Skeletal muscle satellite cell (primary cell): ENCODE measurements around the gene GIPC3.
"Not testable (repeated sequence)": the region's sequence is repeated elsewhere in the genome, so short reads cannot be mapped to it uniquely, and the experiment has no call there.

Experiments
- H3K27me3 ChIP-seq: 2 replicates; pipeline ENCODE4 v1.7.0; 2013; ENCODE audit warnings: low read length; ENCODE audit not compliant: control insufficient read depth, insufficient read depth
- H3K36me3 ChIP-seq: 2 replicates; pipeline ENCODE4 v1.7.0; 2013; ENCODE audit warnings: mild to moderate bottlenecking, control low read depth, low read length; ENCODE audit not compliant: insufficient read depth
- H3K4me1 ChIP-seq: 2 replicates; pipeline ENCODE4 v1.7.0; 2013; ENCODE audit warnings: low read length; ENCODE audit not compliant: control insufficient read depth, insufficient read depth
- H3K4me2 ChIP-seq: 2 replicates; pipeline ENCODE4 v1.7.0; 2013; ENCODE audit warnings: mild to moderate bottlenecking, low read length
- H3K4me3 ChIP-seq: 2 replicates; pipeline ENCODE4 v1.7.0; 2013; ENCODE audit warnings: low read length
- H3K9ac ChIP-seq: 2 replicates; pipeline ENCODE4 v1.7.0; 2013; ENCODE audit warnings: mild to moderate bottlenecking, low read depth, low read length, moderate library complexity
- H3K9me3 ChIP-seq: replicated peaks from 2 replicates; pipeline ENCODE4 v1.7.0; 2013; ENCODE audit warnings: mild to moderate bottlenecking, control low read depth, low read length

Gene GIPC3

GRCh38 chr19:3572855-3573161 lies 12.5 kb upstream of the GIPC3 start, which contains the start of gene HMG20B:
TSS of gene HMG20B (plus strand) at chr19:3572944. CDS start at chr19:3573310, 366 bp downstream.
- Histone ChIP-seq H3K4me3 (peak within 1 kb of the TSS; percentile 99), H3K4me2 (peak within 1 kb of the TSS; percentile 96)

DNA sequence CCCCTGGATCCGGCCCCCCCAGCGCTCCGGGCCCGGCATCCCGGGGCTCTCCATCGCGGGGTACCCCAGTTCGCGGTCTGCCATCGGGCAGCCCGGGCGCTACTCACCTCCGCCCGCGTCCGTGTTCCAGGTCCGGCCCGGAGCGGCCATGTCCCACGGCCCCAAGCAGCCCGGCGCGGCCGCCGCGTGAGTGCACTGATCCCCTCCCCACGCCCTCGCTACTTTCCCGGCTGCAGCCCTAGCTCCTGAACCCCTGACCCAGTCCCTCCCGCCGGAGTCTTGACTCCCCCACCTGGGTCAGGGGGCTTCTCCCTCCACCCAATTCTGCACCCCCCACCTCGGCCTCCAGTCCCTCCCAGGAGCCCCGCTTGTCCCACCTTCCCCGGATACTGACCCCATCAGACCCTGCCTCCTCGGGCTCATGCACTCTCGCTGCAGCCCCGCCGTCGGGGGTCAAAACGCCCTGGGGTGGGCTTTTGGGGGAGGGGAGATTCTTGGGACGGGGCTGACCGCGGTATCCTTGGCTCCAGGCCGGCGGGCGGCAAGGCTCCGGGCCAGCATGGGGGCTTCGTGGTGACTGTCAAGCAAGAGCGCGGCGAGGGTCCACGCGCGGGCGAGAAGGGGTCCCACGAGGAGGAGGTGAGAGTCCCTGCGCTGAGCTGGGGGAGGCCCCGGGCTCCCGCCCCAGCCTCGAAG lies 12.0 kb upstream of the GIPC3 start:
- Histone ChIP-seq H3K4me3 (peak overlapping the region; percentile 99), H3K27me3 (no peaks in the 10 kb centered on the region), H3K4me1 (peaks cover 5% of the 10 kb centered on the region), H3K9me3 (no peaks in the 10 kb centered on the region), H3K36me3 (peaks cover 19% of the 10 kb centered on the region), H3K9ac (peak overlapping the region; percentile 92), H3K4me2 (peak overlapping the region; percentile 96)

More at GRCh38 chr19:3572855-3573161, 12.5 kb upstream of the GIPC3 start, which contains the start of gene HMG20B:
- Histone ChIP-seq H3K9ac (peak within 1 kb of the TSS; percentile 92), H3K9me3 (no peaks in the 10 kb centered on the region), H3K27me3 (no peaks in the 10 kb centered on the region), H3K4me1 (peaks cover 5% of the 10 kb centered on the region), H3K36me3 (peaks cover 19% of the 10 kb centered on the region)

GRCh38 chr19:3573858-3574637 lies 11.2 kb upstream of the GIPC3 start:
- H3K9ac ChIP-seq = peak overlapping the region; percentile 92
- peak overlapping the region; percentile 99 for H3K4me3 ChIP-seq
- H3K9me3 ChIP-seq = no peaks in the 10 kb centered on the region
- H3K4me2 ChIP-seq = peak overlapping the region; percentile 96
- peaks cover 19% of the 10 kb centered on the region for H3K36me3 ChIP-seq
- H3K27me3 ChIP-seq = no peaks in the 10 kb centered on the region
- H3K4me1 ChIP-seq = peaks cover 5% of the 10 kb centered on the region

- no peaks in the 10 kb centered on the region for H3K27me3 ChIP-seq
- peaks cover 19% of the 10 kb centered on the region for H3K36me3 ChIP-seq
- no peak overlapping the region for H3K9ac ChIP-seq
- H3K4me2 ChIP-seq = no peak overlapping the region
- peaks cover 11% of the 10 kb centered on the region for H3K4me1 ChIP-seq
- no peak overlapping the region for H3K4me3 ChIP-seq
- H3K9me3 ChIP-seq = no peaks in the 10 kb centered on the region
These were observed 10.0 kb upstream of the GIPC3 start for GRCh38 chr19:3575260-3575741.

DNA sequence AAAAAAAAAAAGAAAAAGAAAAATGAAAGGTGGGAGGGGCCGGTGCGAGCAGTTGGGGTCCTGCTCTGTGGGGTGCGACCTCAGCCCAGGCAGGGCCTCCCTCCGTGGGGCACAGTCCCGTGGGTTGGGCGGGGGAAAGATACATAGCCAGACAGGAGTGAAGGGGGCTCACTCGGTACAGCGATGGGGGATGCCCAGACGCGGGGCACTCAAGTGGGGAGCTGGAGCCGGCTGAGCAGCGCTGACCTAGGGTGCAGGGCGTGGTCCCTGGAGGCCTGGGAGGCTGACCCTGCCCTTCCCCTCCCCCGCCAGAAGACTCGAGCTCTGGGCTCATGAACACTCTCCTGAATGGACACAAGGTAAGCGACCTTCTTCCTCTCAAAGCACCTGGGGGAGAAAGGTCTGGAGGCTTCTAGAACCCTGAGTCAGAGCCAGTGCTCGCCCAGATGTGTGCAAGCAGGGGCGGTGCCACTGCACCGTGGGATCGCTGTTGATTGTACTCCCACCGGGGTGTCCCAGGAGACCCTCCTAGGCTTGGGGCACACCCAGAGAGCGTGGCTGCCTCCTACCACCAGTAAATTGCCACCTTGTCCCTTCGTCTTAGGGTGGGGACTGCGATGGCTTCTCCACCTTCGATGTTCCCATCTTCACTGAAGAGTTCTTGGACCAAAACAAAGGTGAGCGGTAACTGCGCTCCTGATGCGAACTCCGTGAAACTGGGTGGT lies 9.2 kb upstream of the GIPC3 start:
- no peaks in the 10 kb centered on the region for H3K9me3 ChIP-seq
- no peak overlapping the region for H3K9ac ChIP-seq
- H3K4me2 ChIP-seq = no peak overlapping the region
- H3K4me1 ChIP-seq = peaks cover 17% of the 10 kb centered on the region
- no peak overlapping the region for H3K4me3 ChIP-seq
- no peaks in the 10 kb centered on the region for H3K27me3 ChIP-seq
- peaks cover 19% of the 10 kb centered on the region for H3K36me3 ChIP-seq

GRCh38 chr19:3576696-3577443 lies 8.4 kb upstream of the GIPC3 start:
- peak overlapping the region; percentile 28 for H3K4me3 ChIP-seq
- H3K4me1 ChIP-seq = peaks cover 17% of the 10 kb centered on the region
- no peaks in the 10 kb centered on the region for H3K27me3 ChIP-seq
- H3K4me2 ChIP-seq = peak overlapping the region; percentile 19
- no peak overlapping the region for H3K9ac ChIP-seq
- H3K36me3 ChIP-seq = peaks cover 19% of the 10 kb centered on the region
- no peaks in the 10 kb centered on the region for H3K9me3 ChIP-seq

GRCh38 chr19:3577723-3578344 lies 7.4 kb upstream of the GIPC3 start:
- H3K4me2 ChIP-seq = no peak overlapping the region
- no peaks in the 10 kb centered on the region for H3K9me3 ChIP-seq
- peaks cover 19% of the 10 kb centered on the region for H3K36me3 ChIP-seq
- peaks cover 13% of the 10 kb centered on the region for H3K4me1 ChIP-seq
- H3K9ac ChIP-seq = no peak overlapping the region
- no peaks in the 10 kb centered on the region for H3K27me3 ChIP-seq
- no peak overlapping the region for H3K4me3 ChIP-seq

DNA sequence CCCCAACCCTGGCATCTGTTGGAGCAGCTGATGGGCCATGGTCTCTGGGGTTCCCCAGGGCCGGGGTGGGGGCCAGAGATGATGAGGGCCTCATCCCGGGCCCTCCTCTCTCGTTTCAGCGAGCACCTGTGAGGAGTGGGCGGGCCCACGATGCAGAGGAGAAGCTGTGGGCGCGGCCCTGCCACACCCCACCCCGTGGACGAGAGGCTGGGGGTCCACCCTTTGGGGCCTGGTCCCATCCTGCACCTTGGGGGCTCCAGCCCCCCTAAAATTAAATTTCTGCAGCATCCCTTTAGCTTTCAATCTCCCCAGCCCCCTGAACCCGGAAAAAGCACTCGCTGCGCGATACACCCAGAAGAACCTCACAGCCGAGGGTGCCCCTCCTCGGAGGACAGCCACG lies 6.9 kb upstream of the GIPC3 start:
- Histone ChIP-seq H3K4me3 (no peak overlapping the region), H3K4me2 (no peak overlapping the region), H3K9me3 (no peaks in the 10 kb centered on the region), H3K27me3 (no peaks in the 10 kb centered on the region), H3K9ac (no peak overlapping the region), H3K4me1 (peaks cover 13% of the 10 kb centered on the region), H3K36me3 (peaks cover 19% of the 10 kb centered on the region)

DNA sequence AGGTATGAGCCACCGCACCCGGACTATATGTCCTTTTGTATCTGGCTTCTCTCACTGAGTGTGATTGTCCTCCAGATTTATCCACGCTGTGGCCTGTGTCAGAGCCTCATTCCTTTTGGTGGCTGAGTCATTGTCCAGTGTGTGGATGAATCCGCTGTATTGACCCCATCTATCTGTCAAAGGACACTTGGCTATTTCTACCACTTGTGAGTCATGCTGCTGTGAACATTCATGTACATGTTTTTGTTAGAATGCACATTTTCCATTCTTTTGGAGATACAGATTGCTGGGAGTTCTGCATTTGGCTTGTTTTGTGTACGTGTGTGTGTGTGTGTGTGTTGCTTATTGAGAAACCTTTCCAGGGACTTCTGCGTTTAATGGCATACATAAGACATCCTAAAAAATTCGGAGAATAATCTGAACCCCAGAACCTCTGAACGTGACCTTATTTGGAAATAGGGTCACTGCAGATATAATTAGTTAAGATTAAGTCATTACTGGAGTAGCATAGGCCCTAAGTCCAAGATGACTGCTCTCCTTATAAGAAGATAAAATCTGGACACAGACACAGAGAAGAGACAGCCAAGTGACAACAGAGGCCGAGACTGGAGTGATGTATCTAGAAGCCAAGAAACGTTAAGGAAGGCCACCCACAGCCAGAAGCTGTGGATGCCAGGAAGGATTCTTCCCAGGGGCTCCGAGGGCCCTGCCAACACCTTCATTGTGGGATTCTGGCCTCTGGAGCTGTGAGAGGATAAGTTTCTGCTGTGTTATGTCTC lies 4.9 kb upstream of the GIPC3 start:
- Histone ChIP-seq H3K9me3 (no peaks in the 10 kb centered on the region), H3K36me3 (peaks cover 10% of the 10 kb centered on the region), H3K4me3 (no peak overlapping the region), H3K9ac (peak overlapping the region; percentile 3), H3K4me1 (peaks cover 15% of the 10 kb centered on the region), H3K27me3 (peaks cover 5% of the 10 kb centered on the region), H3K4me2 (peak overlapping the region; percentile 44)

DNA sequence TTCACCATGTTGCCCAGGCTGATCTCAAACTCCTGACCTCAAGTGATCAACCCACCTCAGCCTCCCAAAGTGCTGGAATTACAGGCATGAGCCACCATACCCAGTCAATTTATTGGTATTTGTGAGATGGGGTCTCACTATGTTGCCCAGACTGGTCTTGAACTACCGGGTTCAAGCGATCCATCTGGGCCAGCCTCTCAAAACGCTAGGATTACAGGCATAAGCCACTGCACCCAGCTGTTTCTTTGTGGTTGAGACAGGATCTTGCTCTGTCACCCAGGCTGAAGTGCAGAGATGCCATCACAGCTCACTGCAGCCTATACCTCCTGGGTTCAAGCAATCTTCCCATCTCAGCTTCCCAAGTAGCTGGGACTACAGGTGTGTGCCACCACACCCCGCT lies 3.5 kb upstream of the GIPC3 start:
- H3K9ac ChIP-seq, H3K4me2 ChIP-seq, H3K36me3 ChIP-seq, H3K9me3 ChIP-seq, H3K4me3 ChIP-seq: not testable (repeated sequence)
- H3K27me3 ChIP-seq = peaks cover 18% of the 10 kb centered on the region
- peaks cover 19% of the 10 kb centered on the region for H3K4me1 ChIP-seq
